Muscle layer of colon (tissue), 2 donors: Measurements from ENCODE around the gene GPATCH2.

Experiments
- H3K27ac ChIP-seq: one replicate; pipeline ENCODE4 v1.7.0; 2013; ENCODE audit warnings: low read depth, mild to moderate bottlenecking, low read length, moderate library complexity
- H3K27me3 ChIP-seq, 2 donors: one replicate each; pipeline ENCODE4 v1.7.0; 2013; ENCODE audit warnings: low read length in 2 of 2, mild to moderate bottlenecking in 2 of 2; ENCODE audit not compliant: insufficient read depth in 2 of 2, control insufficient read depth in 1 of 2
- H3K36me3 ChIP-seq: one replicate; pipeline ENCODE4 v1.7.0; 2013; ENCODE audit warnings: mild to moderate bottlenecking, low read length; ENCODE audit not compliant: insufficient read depth
- H3K4me1 ChIP-seq: one replicate; pipeline ENCODE4 v1.7.0; 2013; ENCODE audit warnings: mild to moderate bottlenecking, low read length; ENCODE audit not compliant: insufficient read depth
- H3K4me3 ChIP-seq, 2 donors: one replicate each; pipeline ENCODE4 v1.7.0; 2013; ENCODE audit warnings: low read length in 2 of 2, low read depth in 1 of 2, mild to moderate bottlenecking in 1 of 2, moderate library complexity in 1 of 2
- H3K9ac ChIP-seq: one replicate; pipeline ENCODE4 v1.7.0; 2013; ENCODE audit warnings: low read length
- H3K9me3 ChIP-seq: one replicate; pipeline ENCODE4 v1.7.0; 2013; ENCODE audit warnings: mild to moderate bottlenecking, low read length
- donor health status: abdominal sarcoma.
- donor health status: Adenocarcinoma of cecum.

The GPATCH2 gene

GRCh38 chr1:217471403-217471802, 159.5 kb downstream of the GPATCH2 start:
- Histone ChIP-seq H3K27ac (no peak overlapping the region), H3K9me3 (no peaks in the 10 kb centered on the region), H3K4me1 (no peaks in the 10 kb centered on the region), H3K4me3 (no peak overlapping the region), H3K36me3 (no peaks in the 10 kb centered on the region), H3K27me3 (no peaks in the 10 kb centered on the region), H3K9ac (no peak overlapping the region)

- Histone ChIP-seq H3K4me3 (no peak overlapping the region), H3K27me3 (no peaks in the 10 kb centered on the region), H3K9me3 (no peaks in the 10 kb centered on the region), H3K36me3 (no peaks in the 10 kb centered on the region), H3K4me1 (no peaks in the 10 kb centered on the region), H3K27ac (no peak overlapping the region), H3K9ac (no peak overlapping the region)
These were observed 160.9 kb downstream of the GPATCH2 start for GRCh38 chr1:217469983-217470382.

GRCh38 chr1:217465102-217465501, 165.8 kb downstream of the GPATCH2 start:
- Histone ChIP-seq H3K4me1 (no peaks in the 10 kb centered on the region), H3K9me3 (no peaks in the 10 kb centered on the region), H3K4me3 (no peak overlapping the region), H3K9ac (no peak overlapping the region), H3K27me3 (no peaks in the 10 kb centered on the region), H3K27ac (no peak overlapping the region), H3K36me3 (no peaks in the 10 kb centered on the region)

- no peaks in the 10 kb centered on the region for H3K36me3 ChIP-seq
- H3K4me1 ChIP-seq, result no peaks in the 10 kb centered on the region
- H3K27me3 ChIP-seq, result no peaks in the 10 kb centered on the region
- H3K9ac ChIP-seq, result no peak overlapping the region
- H3K4me3 ChIP-seq, result no peak overlapping the region
- H3K27ac ChIP-seq, result no peak overlapping the region
- H3K9me3 ChIP-seq, result no peaks in the 10 kb centered on the region
These were observed 168.2 kb downstream of the GPATCH2 start for GRCh38 chr1:217462666-217463065.

- Histone ChIP-seq H3K9ac (no peak overlapping the region), H3K4me1 (no peaks in the 10 kb centered on the region), H3K27ac (no peak overlapping the region), H3K36me3 (no peaks in the 10 kb centered on the region), H3K4me3 (no peak overlapping the region), H3K9me3 (no peaks in the 10 kb centered on the region), H3K27me3 (no peaks in the 10 kb centered on the region)
These were observed 168.7 kb downstream of the GPATCH2 start for GRCh38 chr1:217462159-217462558.

- Histone ChIP-seq H3K27me3 (no peaks in the 10 kb centered on the region), H3K4me3 (no peak overlapping the region), H3K36me3 (no peaks in the 10 kb centered on the region), H3K9me3 (no peaks in the 10 kb centered on the region), H3K27ac (no peak overlapping the region), H3K9ac (no peak overlapping the region), H3K4me1 (no peaks in the 10 kb centered on the region)
These were observed 173.9 kb downstream of the GPATCH2 start for GRCh38 chr1:217457016-217457415.

GRCh38 chr1:217456261-217456660, 174.6 kb downstream of the GPATCH2 start:
- no peaks in the 10 kb centered on the region for H3K9me3 ChIP-seq
- no peak overlapping the region for H3K27ac ChIP-seq
- no peaks in the 10 kb centered on the region for H3K4me1 ChIP-seq
- no peaks in the 10 kb centered on the region for H3K36me3 ChIP-seq
- no peak overlapping the region for H3K4me3 ChIP-seq
- H3K27me3 ChIP-seq, result no peaks in the 10 kb centered on the region
- H3K9ac ChIP-seq, result no peak overlapping the region

GRCh38 chr1:217453816-217454215, 177.1 kb downstream of the GPATCH2 start:
- no peaks in the 10 kb centered on the region for H3K36me3 ChIP-seq
- H3K9ac ChIP-seq, result no peak overlapping the region

GRCh38 chr1:217449370-217449769, 181.5 kb downstream of the GPATCH2 start:
- Histone ChIP-seq H3K4me1 (no peaks in the 10 kb centered on the region), H3K9ac (no peak overlapping the region), H3K4me3 (no peak overlapping the region), H3K9me3 (no peaks in the 10 kb centered on the region), H3K27ac (no peak overlapping the region), H3K27me3 (no peaks in the 10 kb centered on the region), H3K36me3 (peaks cover 5% of the 10 kb centered on the region)

More at GRCh38 chr1:217453816-217454215, 177.1 kb downstream of the GPATCH2 start:
- Histone ChIP-seq H3K9me3 (no peaks in the 10 kb centered on the region), H3K4me1 (no peaks in the 10 kb centered on the region), H3K27ac (no peak overlapping the region), H3K27me3 (no peaks in the 10 kb centered on the region), H3K4me3 (no peak overlapping the region)

- no peaks in the 10 kb centered on the region for H3K9me3 ChIP-seq
- H3K4me1 ChIP-seq, result no peaks in the 10 kb centered on the region
- H3K27me3 ChIP-seq, result no peaks in the 10 kb centered on the region
- H3K4me3 ChIP-seq, result no peak overlapping the region
- peaks cover 5% of the 10 kb centered on the region for H3K36me3 ChIP-seq
- no peak overlapping the region for H3K27ac ChIP-seq
- H3K9ac ChIP-seq, result no peak overlapping the region
These were observed 187.0 kb downstream of the GPATCH2 start for GRCh38 chr1:217443845-217444244.

GRCh38 chr1:217437376-217437775, 193.5 kb downstream of the GPATCH2 start:
- no peaks in the 10 kb centered on the region for H3K27me3 ChIP-seq
- H3K4me3 ChIP-seq, result no peak overlapping the region
- no peak overlapping the region for H3K27ac ChIP-seq
- H3K4me1 ChIP-seq, result no peaks in the 10 kb centered on the region
- H3K9me3 ChIP-seq, result no peaks in the 10 kb centered on the region
- no peaks in the 10 kb centered on the region for H3K36me3 ChIP-seq
- H3K9ac ChIP-seq, result no peak overlapping the region

- Histone ChIP-seq H3K27me3 (no peaks in the 10 kb centered on the region), H3K9ac (no peak overlapping the region), H3K36me3 (peaks cover 5% of the 10 kb centered on the region), H3K9me3 (no peaks in the 10 kb centered on the region), H3K27ac (no peak overlapping the region), H3K4me1 (no peaks in the 10 kb centered on the region), H3K4me3 (no peak overlapping the region)
These were observed 195.7 kb downstream of the GPATCH2 start for GRCh38 chr1:217435204-217435603.
